Vagina (tissue), 2 donors: ENCODE results near the gene ZNF579. TPM values are rescaled to one million over a fixed set of nuclear protein-coding genes. Genes with fewer than 3 reads are reported as not detected.
"Not testable (repeated sequence)": the region's sequence is repeated elsewhere in the genome, so short reads cannot be mapped to it uniquely, and the experiment has no call there.

Experiments used
- DNase-seq, 2 donors: peaks; one replicate each; pipeline ENCODE4 v3.0.0-alpha.2; 2017; ENCODE audit errors: extremely low spot score in 2 of 2
- H3K27ac ChIP-seq: fragments of 200-600 bp; sonication (generic); one replicate; pipeline ENCODE4 v1.5.1; 2019
- H3K27me3 ChIP-seq: fragments of 200-600 bp; sonication (generic); one replicate; pipeline ENCODE4 v1.5.1; 2019
- H3K36me3 ChIP-seq, 2 donors: fragments of 200-600 bp; sonication (generic); one replicate each; pipeline ENCODE4 v1.5.1; 2017 to 2019
- H3K4me1 ChIP-seq: fragments of 200-600 bp; sonication (generic); one replicate; pipeline ENCODE4 v1.5.1; 2019
- H3K4me3 ChIP-seq, 2 donors: fragments of 200-600 bp; sonication (generic); 1 replicate in 1 of 2; 2 replicates in 1 of 2; pipeline ENCODE4 v1.5.1; 2016 to 2019
- H3K9me3 ChIP-seq: fragments of 200-600 bp; sonication (generic); one replicate; pipeline ENCODE4 v1.5.1; 2019
- CTCF ChIP-seq, 3 experiments: fragments of 450-650 bp in 2 of 3; fragments of 200-600 bp in 1 of 3; sonication (generic) in 1 of 3; IDR thresholded peaks; one replicate each; pipeline ENCODE4 v1.5.1; 2017 to 2019; ENCODE audit warnings: antibody characterized with exemption in 3 of 3, mild to moderate bottlenecking in 2 of 3, moderate library complexity in 2 of 3
- POLR2A ChIP-seq, 2 donors: fragments of 450-650 bp; IDR thresholded peaks; one replicate each; pipeline ENCODE4 v1.6.1; 2017; ENCODE audit warnings: antibody characterized with exemption in 2 of 2, mild to moderate bottlenecking in 2 of 2, moderate library complexity in 2 of 2
- POLR2AphosphoS5 ChIP-seq, 2 donors: sonication (generic); formaldehyde crosslinking; IDR thresholded peaks; one replicate each; pipeline ENCODE4 v1.9.0; 2017; ENCODE audit warnings: antibody characterized with exemption in 2 of 2, mild to moderate bottlenecking in 2 of 2, low read depth in 1 of 2; ENCODE audit not compliant: insufficient read depth in 1 of 2
- intact Hi-C: fragments of 100-400 bp; cut with DNase I; formaldehyde crosslinking; loops from one replicate; pipeline ENCODE4 v1.15.1; 2023
- total RNA-seq: library from RNA; depleted of rRNA; stranded (reverse); fragments of >200 nt; gene quantifications from one replicate; pipeline ENCODE4 v1.2.3, GENCODE V29; 2016

The ZNF579 gene
- total RNA-seq, 1 donor from 2014 or later: 3.2 TPM

GRCh38 chr19:55590109-55590508 lies 9.5 kb upstream of the ZNF579 start:
- Histone ChIP-seq H3K27ac (no peak overlapping the region), H3K4me1 (peaks cover 26% of the 10 kb centered on the region), H3K4me3 (no peak overlapping the region), H3K27me3 (no peaks in the 10 kb centered on the region), H3K36me3 (peaks cover 0 to 8% of the 10 kb centered on the region in 2 donors), H3K9me3 (no peaks in the 10 kb centered on the region)
- no peak for TF ChIP-seq POLR2AphosphoS5 (IDR thresholded peaks at IDR 0.05; ENCODE audit: insufficient read depth in 1 of 2, low read depth in 1 of 2)
- TF ChIP-seq CTCF (IDR thresholded peaks at IDR 0.05): no peak
- no peak for TF ChIP-seq POLR2A (IDR thresholded peaks at IDR 0.05)
- DNase-seq: no peak
- intact Hi-C loops: no loop called here

GRCh38 chr19:55588738-55589137 lies 8.1 kb upstream of the ZNF579 start:
- H3K36me3 ChIP-seq: peaks cover 0 to 5% of the 10 kb centered on the region in 2 donors
- no peak for DNase-seq
- no peaks in the 10 kb centered on the region for H3K27me3 ChIP-seq
- H3K27ac ChIP-seq: no peak overlapping the region
- H3K4me1 ChIP-seq: peaks cover 26% of the 10 kb centered on the region
- no peak overlapping the region for H3K4me3 ChIP-seq
- no peaks in the 10 kb centered on the region for H3K9me3 ChIP-seq
- no peak for TF ChIP-seq POLR2A (IDR thresholded peaks at IDR 0.05)
- TF ChIP-seq POLR2AphosphoS5 (IDR thresholded peaks at IDR 0.05; ENCODE audit: insufficient read depth in 1 of 2, low read depth in 1 of 2): no peak
- TF ChIP-seq CTCF (IDR thresholded peaks at IDR 0.05): no peak
- intact Hi-C loops: no loop called here

GRCh38 chr19:55586976-55587668 lies 6.5 kb upstream of the ZNF579 start:
- Histone ChIP-seq H3K36me3 (peaks cover 0 to 2% of the 10 kb centered on the region in 2 donors), H3K27ac (no peak overlapping the region)

GRCh38 chr19:55585658-55586339 lies 5.2 kb upstream of the ZNF579 start:
- Histone ChIP-seq H3K27me3 (no peaks in the 10 kb centered on the region), H3K9me3 (no peaks in the 10 kb centered on the region), H3K4me1 (peaks cover 38% of the 10 kb centered on the region), H3K36me3 (no peaks in the 10 kb centered on the region), H3K4me3 (peak overlapping the region; percentile 30 to 32), H3K27ac (peak overlapping the region; percentile 12)
- TF ChIP-seq CTCF (IDR thresholded peaks at IDR 0.05) (no peak), POLR2AphosphoS5 (IDR thresholded peaks at IDR 0.05; ENCODE audit: insufficient read depth in 1 of 2, low read depth in 1 of 2) (no peak), POLR2A (IDR thresholded peaks at IDR 0.05) (no peak)
- intact Hi-C loops: no loop called here
- DNase-seq: no peak

More at GRCh38 chr19:55586976-55587668, 6.5 kb upstream of the ZNF579 start:
- Histone ChIP-seq H3K4me1 (peaks cover 26% of the 10 kb centered on the region), H3K4me3 (peak overlapping the region; percentile 28 to 32), H3K9me3 (no peaks in the 10 kb centered on the region), H3K27me3 (no peaks in the 10 kb centered on the region)
- no peak for DNase-seq
- intact Hi-C loops: no loop called here
- TF ChIP-seq CTCF (IDR thresholded peaks at IDR 0.05): no peak
- TF ChIP-seq POLR2A (IDR thresholded peaks at IDR 0.05): no peak
- TF ChIP-seq POLR2AphosphoS5 (IDR thresholded peaks at IDR 0.05; ENCODE audit: insufficient read depth in 1 of 2, low read depth in 1 of 2): no peak

- H3K9me3 ChIP-seq: no peaks in the 10 kb centered on the region
- H3K4me3 ChIP-seq: no peak overlapping the region
- TF ChIP-seq CTCF (IDR thresholded peaks at IDR 0.05) (no peak), POLR2AphosphoS5 (IDR thresholded peaks at IDR 0.05; ENCODE audit: insufficient read depth in 1 of 2, low read depth in 1 of 2) (no peak), POLR2A (IDR thresholded peaks at IDR 0.05) (no peak)
- intact Hi-C loops: no loop called here
- no peaks in the 10 kb centered on the region for H3K36me3 ChIP-seq
- no peaks in the 10 kb centered on the region for H3K27me3 ChIP-seq
- H3K4me1 ChIP-seq: peaks cover 47% of the 10 kb centered on the region
- H3K27ac ChIP-seq: no peak overlapping the region
- DNase-seq: no peak
Observed at GRCh38 chr19:55584871-55585270, 4.2 kb upstream of the ZNF579 start.

GRCh38 chr19:55583897-55584296 lies 3.2 kb upstream of the ZNF579 start:
- H3K4me3 ChIP-seq, H3K27ac ChIP-seq, H3K27me3 ChIP-seq, H3K9me3 ChIP-seq, intact Hi-C loops, H3K36me3 ChIP-seq, DNase-seq: not testable (repeated sequence)
- peaks cover 49% of the 10 kb centered on the region for H3K4me1 ChIP-seq

- H3K27me3 ChIP-seq, DNase-seq, H3K36me3 ChIP-seq, H3K9me3 ChIP-seq, H3K27ac ChIP-seq, intact Hi-C loops, H3K4me3 ChIP-seq: not testable (repeated sequence)
- peaks cover 43% of the 10 kb centered on the region for H3K4me1 ChIP-seq
Observed at GRCh38 chr19:55582284-55582683, 1.6 kb upstream of the ZNF579 start.
